ENCODE measurements around the gene RORB.

- TF ChIP-seq TCF7 (CRISPR knock-in tag; IDR thresholded peaks at IDR 0.05; ENCODE audit: low read depth) (no peak), CTCF (IDR thresholded peaks at IDR 0.05) (no peak), FOXP4 (CRISPR knock-in tag; IDR thresholded peaks at IDR 0.05) (no peak)
Measured at GRCh38 chr9:74726581-74726980, 229.4 kb downstream of the RORB start.
